Memory B cell (primary cell): ENCODE data around the gene ABCC9.
"Not testable (repeated sequence)": the region's sequence is repeated elsewhere in the genome, so short reads cannot be mapped to it uniquely, and the experiment has no call there.

Source experiments
- ATAC-seq: fragments of 150-1000 bp; cut with Tn5 transposase; 2 replicates; pipeline ENCODE4 v1.10.0; 2021; ENCODE audit warnings: low read depth, mild to moderate bottlenecking, moderate library complexity
- DNase-seq, 2 donors: peaks; one replicate each; pipeline ENCODE4 v3.0.0; 2022; ENCODE audit warnings: low spot score in 2 of 2
- H3K27ac Mint-ChIP-seq: one replicate; pipeline ENCODE4 v1.8.0; 2022; ENCODE audit warnings: mild to moderate bottlenecking, moderate library complexity, mixed read lengths
- H3K27me3 Mint-ChIP-seq: one replicate; pipeline ENCODE4 v1.8.0; 2022; ENCODE audit warnings: mixed read lengths
- H3K36me3 Mint-ChIP-seq: one replicate; pipeline ENCODE4 v1.8.0; 2022; ENCODE audit warnings: mild to moderate bottlenecking, mixed read lengths
- H3K4me1 Mint-ChIP-seq: one replicate; pipeline ENCODE4 v1.8.0; 2022; ENCODE audit warnings: mixed read lengths
- H3K4me3 Mint-ChIP-seq: one replicate; pipeline ENCODE4 v1.8.0; 2022; ENCODE audit warnings: mild to moderate bottlenecking, moderate library complexity, mixed read lengths
- H3K9me3 Mint-ChIP-seq: one replicate; pipeline ENCODE4 v1.8.0; 2022; ENCODE audit warnings: mixed read lengths

Gene ABCC9

DNA sequence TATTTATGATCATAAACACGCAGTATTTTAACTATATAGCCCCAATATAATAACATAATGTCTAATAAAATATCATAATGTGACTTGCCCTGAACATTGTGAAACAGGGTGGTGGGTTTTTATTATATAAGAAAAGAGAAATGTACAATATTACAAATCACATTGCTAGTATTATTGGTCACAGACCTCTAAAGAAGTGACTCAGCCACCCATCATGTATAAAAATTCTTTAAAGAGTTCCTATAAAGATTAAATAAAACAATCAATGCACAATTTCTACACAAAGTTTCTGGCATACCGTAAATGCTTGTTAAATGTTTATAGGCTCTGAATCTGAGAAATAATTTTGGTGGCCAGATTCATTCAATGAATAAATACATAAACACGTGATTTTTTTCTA is 28.9 kb downstream of the ABCC9 start:
- ATAC-seq, result no peak

DNA sequence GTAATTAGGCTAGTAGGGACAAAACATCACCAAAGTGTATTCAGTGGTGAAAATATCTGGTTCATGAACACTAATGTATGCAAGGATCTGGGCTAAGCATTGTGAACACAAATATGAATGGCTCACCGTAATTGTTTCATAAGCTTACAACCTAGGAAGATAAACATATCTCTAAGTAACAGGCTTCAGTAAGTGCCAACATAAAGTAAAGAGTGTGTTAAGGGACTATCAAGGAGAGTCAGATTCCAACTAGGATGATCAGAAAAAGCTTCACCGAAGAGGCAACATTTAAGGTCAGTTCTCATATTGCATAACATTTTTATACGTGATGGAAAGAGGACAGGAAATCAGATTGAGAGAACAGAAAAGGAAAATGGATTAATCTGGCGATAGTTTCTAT is 29.4 kb downstream of the ABCC9 start:
- no peak for ATAC-seq
- Mint-ChIP-seq H3K4me1 (no peaks in the 10 kb centered on the region), H3K27me3 (no peaks in the 10 kb centered on the region), H3K9me3 (no peaks in the 10 kb centered on the region), H3K36me3 (no peaks in the 10 kb centered on the region), H3K27ac (no peak overlapping the region), H3K4me3 (no peak overlapping the region)
- DNase-seq, result no peak

More for the DNA sequence above, 28.9 kb downstream of the ABCC9 start:
- Mint-ChIP-seq H3K27me3 (no peaks in the 10 kb centered on the region), H3K27ac (no peak overlapping the region), H3K4me1 (no peaks in the 10 kb centered on the region), H3K36me3 (no peaks in the 10 kb centered on the region), H3K9me3 (no peaks in the 10 kb centered on the region), H3K4me3 (no peak overlapping the region)
- no peak for DNase-seq

DNA sequence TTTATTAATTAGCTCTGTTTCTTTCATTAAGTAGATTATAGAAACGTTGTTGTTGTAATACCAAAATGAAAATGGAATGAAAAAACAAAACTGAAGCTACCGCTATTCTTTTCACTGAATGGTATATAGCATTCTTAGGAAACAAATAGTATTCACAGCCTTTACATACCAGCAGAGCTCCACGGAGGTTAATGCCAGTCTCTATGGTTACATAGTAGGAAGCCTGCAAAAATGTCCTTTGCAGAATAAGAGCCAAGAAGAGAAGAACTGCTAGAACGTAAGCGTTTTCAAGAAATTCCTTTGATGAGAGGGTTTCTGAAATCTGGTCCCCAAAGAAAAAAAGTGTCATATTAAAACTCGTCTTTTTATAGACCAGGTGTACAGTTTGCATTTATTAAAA is 30.6 kb downstream of the ABCC9 start:
- no peak for DNase-seq
- H3K36me3 Mint-ChIP-seq, result no peaks in the 10 kb centered on the region
- no peak overlapping the region for H3K27ac Mint-ChIP-seq
- no peaks in the 10 kb centered on the region for H3K9me3 Mint-ChIP-seq
- no peaks in the 10 kb centered on the region for H3K27me3 Mint-ChIP-seq
- no peak overlapping the region for H3K4me3 Mint-ChIP-seq
- ATAC-seq, result no peak
- no peaks in the 10 kb centered on the region for H3K4me1 Mint-ChIP-seq

DNA sequence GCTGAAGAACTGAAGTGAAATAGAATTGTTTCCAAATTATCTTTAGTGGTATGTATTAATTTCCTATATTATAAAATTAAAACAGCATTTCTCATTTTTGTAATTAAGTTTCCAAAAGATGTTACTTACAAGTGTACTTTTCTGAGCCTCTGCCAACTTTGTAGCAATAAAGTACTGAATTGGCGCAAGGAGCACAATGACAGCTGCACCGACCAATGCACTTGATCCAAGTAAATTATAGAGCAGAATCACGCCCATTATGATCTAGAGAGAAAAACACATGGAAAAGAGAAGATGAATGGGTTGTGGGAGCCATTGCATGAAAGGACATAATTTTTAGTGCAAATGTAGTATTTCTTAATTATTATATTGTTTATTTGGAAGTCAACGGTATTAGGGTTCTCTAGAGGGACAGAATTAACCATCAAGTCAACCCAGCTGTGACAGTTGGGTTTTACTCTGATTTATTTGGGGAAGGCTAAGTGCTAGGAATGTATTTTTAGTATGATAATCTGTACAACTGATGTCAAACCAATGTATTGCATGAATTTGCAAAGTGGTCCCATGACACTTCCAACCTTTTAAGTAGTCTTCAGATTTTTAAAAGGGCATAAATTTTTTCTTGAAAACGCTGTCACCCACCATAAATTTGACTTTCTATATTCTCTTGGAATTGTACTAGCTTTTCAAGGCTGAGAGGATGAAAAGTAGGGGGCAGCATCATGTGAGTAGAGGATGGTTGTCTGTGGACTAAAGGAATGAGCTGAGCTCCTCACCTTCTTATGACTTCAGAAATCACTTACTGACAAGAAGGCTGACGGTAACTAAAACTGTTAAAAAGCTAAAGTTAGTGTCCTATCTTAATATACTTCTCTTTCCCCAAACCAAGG is 33.0 kb downstream of the ABCC9 start:
- ATAC-seq (no peak), DNase-seq (no peak)
- Mint-ChIP-seq H3K4me1 (no peaks in the 10 kb centered on the region), H3K9me3 (peaks cover 2% of the 10 kb centered on the region), H3K27ac (no peak overlapping the region), H3K27me3 (no peaks in the 10 kb centered on the region), H3K36me3 (no peaks in the 10 kb centered on the region), H3K4me3 (no peak overlapping the region)

DNA sequence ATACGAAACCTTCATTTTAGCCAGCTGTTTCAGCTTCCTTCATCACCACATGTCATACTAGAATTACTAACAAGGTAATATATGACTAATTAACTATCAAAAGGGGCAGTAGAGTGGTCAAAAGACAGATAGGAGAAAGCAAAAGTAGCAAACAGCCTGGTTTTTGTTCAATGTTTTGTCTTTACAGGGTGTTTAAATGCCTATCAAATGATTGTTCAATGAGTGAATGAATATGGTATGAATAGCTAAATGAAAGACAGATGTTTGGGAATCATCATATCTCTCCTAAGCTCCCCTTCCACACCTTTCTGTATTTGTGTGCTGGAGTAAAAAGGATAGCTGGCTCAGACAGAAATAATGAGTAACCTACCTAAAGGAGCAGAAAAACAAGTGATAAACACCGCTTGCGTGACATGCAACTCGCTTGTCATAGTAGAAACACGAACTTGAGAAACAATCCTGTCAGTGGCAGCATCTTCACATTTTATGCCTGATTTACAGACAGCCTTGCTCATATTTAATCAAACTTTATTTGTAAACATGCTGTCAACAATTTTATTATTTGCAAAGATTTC is 34.2 kb downstream of the ABCC9 start:
- ATAC-seq, result no peak
- Mint-ChIP-seq H3K27me3 (no peaks in the 10 kb centered on the region), H3K9me3 (peaks cover 4% of the 10 kb centered on the region), H3K4me1 (no peaks in the 10 kb centered on the region), H3K27ac (no peak overlapping the region), H3K36me3 (no peaks in the 10 kb centered on the region), H3K4me3 (no peak overlapping the region)
- no peak for DNase-seq

DNA sequence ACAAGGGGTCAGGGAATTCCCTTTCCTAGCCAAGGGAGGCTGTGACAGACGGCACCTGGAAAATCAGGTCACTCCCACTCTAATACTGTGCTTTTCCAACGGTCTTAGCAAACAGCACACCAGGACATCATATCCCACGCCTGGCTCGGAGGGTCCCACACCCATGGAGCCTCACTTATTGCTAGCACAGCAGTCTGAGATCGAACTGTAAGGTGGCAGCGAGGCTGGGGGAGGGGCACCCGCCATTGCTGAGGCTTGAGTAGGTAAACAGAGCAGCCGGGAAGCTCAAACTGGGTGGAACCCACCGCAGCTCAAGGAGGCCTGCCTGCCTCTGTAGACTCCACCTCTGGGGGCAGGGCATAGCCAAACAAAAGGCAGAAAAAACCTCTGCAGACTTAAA is 41.7 kb downstream of the ABCC9 start:
- H3K4me1 Mint-ChIP-seq, DNase-seq, H3K4me3 Mint-ChIP-seq, ATAC-seq, H3K27ac Mint-ChIP-seq, H3K36me3 Mint-ChIP-seq, H3K27me3 Mint-ChIP-seq, H3K9me3 Mint-ChIP-seq: not testable (repeated sequence)

DNA sequence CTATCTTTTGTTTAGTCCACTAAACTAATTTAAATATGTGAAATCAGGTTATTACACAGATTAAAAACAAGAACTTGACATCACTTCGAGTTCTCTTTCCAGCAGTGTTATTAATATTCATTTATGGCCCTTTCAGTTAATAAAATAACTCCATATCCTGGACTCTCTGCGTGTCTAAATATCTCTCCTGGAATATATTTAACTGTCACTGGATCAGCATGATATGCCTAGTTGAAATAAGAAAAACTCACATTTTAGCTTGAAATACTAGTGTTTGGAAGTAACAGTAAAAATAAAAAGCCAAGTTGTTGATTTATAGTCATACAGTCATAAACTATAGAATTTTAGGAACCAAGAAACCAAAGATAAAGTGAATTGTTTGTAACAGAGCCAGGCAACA is 45.6 kb downstream of the ABCC9 start:
- no peaks in the 10 kb centered on the region for H3K4me1 Mint-ChIP-seq
- peaks cover 2% of the 10 kb centered on the region for H3K27me3 Mint-ChIP-seq
- no peaks in the 10 kb centered on the region for H3K36me3 Mint-ChIP-seq
- no peak overlapping the region for H3K4me3 Mint-ChIP-seq
- ATAC-seq (no peak), DNase-seq (no peak)
- H3K9me3 Mint-ChIP-seq, result peaks cover 3% of the 10 kb centered on the region
- H3K27ac Mint-ChIP-seq, result no peak overlapping the region

DNA sequence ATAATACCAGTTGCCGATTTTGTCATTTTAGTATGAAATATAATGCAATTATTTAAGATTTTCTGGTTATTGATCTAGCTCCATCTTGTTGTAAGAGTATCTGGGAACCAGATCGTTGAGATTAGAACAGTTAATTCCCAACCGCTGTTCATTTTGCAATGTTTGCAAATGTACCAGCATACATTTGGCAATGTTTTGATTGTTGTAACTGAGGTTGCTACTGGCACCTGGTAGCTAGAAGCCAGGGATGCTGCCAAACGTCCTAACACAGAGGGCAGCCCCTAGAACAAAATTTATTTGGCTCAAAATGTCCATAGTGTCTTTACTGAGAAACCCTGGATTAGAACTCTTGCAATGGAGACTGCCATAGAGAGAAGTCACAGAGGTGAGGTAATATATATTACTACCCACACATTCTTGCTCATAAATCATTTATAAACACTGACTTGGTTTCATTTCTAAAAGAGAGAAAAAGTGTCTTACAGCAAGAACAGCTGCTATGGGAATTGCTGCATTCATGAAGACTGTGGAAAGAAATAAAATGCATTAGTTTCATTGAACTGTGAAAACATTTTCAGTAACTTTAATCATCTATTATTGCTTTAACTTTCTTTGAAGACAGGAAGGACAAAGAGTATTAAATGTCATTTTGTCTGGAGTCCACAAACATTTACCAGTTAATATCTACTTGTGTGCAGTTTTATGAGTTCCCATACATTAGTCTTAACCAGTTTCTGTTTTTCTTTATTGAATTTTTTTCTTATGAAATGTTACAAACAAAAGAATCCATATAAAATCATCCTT is 46.2 kb downstream of the ABCC9 start:
- no peak overlapping the region for H3K4me3 Mint-ChIP-seq
- H3K27ac Mint-ChIP-seq, result no peak overlapping the region
- H3K9me3 Mint-ChIP-seq, result peaks cover 5% of the 10 kb centered on the region
- H3K4me1 Mint-ChIP-seq, result no peaks in the 10 kb centered on the region
- DNase-seq (no peak), ATAC-seq (no peak)
- H3K27me3 Mint-ChIP-seq, result peaks cover 2% of the 10 kb centered on the region
- H3K36me3 Mint-ChIP-seq, result no peaks in the 10 kb centered on the region

DNA sequence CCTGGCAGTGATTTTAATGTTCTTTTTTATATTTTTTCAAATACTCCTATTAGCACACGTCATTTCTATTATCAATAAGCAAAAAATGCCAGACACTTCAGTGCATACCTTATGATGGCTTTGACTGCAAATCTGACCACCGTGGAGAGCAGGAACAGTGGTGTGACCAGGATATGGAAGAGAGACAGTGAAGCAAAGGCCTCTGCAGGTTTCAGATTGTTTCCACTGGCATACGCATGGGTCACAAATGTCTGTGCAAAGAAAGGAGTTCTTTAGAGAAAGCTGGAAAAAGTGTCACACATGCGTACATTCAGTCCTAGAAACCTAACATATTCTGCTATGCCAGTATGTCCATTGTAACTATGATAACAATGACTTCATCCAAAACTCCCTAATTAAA is 47.3 kb downstream of the ABCC9 start:
- H3K27ac Mint-ChIP-seq, result no peak overlapping the region
- H3K4me3 Mint-ChIP-seq, result no peak overlapping the region
- H3K36me3 Mint-ChIP-seq, result no peaks in the 10 kb centered on the region
- no peak for DNase-seq
- peaks cover 7% of the 10 kb centered on the region for H3K9me3 Mint-ChIP-seq
- no peaks in the 10 kb centered on the region for H3K4me1 Mint-ChIP-seq
- no peak for ATAC-seq
- H3K27me3 Mint-ChIP-seq, result peaks cover 2% of the 10 kb centered on the region

DNA sequence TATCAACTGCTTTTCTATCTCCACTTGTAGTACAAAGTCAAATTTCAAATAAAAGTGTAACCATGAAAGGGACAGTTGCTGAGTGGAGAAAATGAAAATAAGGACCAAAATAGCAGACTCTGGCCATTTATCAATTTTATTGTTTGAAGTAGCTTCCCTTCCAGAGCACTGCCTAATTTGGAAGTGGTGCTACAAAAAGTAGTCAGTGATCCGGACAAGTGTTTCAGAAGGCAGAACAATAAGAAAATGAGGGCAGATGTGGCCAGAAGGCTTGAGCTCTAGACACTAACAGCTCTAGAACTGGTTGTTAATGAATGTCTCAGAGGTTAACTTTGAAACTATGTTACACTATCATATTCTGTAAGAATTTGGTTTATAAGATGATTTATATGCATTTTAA is 48.9 kb downstream of the ABCC9 start:
- ATAC-seq, result no peak
- peaks cover 6% of the 10 kb centered on the region for H3K9me3 Mint-ChIP-seq
- no peak overlapping the region for H3K27ac Mint-ChIP-seq
- H3K36me3 Mint-ChIP-seq, result no peaks in the 10 kb centered on the region
- H3K27me3 Mint-ChIP-seq, result no peaks in the 10 kb centered on the region
- H3K4me1 Mint-ChIP-seq, result no peaks in the 10 kb centered on the region
- DNase-seq, result no peak
- no peak overlapping the region for H3K4me3 Mint-ChIP-seq

DNA sequence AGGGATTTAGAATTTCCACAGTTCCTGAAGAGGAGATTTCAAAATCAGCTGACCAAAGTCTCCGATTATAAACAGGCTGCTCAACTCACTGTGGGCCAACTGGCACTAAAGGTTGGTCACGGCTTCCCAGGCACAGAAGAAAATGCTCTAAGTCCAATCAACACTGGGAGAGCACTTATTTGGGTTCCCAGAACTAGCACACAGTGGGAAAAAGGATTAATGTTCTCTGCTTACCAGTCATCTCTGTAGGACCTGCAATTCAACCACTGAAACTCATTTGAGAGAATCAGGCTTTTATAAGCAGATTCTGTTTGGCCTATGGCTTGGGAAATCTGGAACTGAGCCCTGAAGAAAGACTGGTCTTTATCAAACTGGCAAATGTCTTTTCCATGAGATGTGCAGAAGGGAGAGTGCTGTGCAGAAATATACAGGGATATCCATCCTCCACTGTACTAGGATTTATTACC is 49.4 kb downstream of the ABCC9 start:
- no peak overlapping the region for H3K27ac Mint-ChIP-seq
- no peak for DNase-seq
- ATAC-seq, result no peak
- no peaks in the 10 kb centered on the region for H3K4me1 Mint-ChIP-seq
- H3K36me3 Mint-ChIP-seq, result no peaks in the 10 kb centered on the region
- H3K4me3 Mint-ChIP-seq, result no peak overlapping the region
- H3K27me3 Mint-ChIP-seq, result no peaks in the 10 kb centered on the region
- H3K9me3 Mint-ChIP-seq, result peaks cover 6% of the 10 kb centered on the region

DNA sequence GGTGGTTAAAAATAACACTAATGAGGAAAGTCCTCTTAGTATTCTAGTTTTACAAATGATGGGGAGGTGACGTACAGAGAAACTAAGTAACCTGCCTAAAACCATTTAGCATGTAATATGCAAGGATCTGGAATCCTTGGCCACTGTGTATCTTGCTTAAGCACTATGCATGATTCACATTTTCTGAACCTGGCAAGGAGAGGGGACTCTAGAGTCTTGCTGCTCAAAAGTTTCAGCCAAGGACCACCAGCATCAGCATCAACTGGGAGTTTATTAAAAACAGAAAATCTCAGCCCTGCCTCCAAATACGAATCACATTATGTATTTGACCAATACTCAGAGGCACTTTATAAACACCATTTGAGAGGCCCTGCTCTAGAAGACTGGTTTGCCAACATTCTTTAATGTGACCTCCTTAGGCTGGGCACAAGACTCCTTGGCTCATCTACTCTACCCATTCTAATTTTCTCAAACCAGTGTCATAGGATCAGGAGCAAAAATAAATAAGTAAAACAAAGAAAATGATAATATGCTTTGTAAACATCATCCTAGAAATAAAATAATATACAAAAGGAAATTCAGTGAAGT is 52.9 kb downstream of the ABCC9 start:
- Mint-ChIP-seq H3K27ac (no peak overlapping the region), H3K9me3 (peaks cover 5% of the 10 kb centered on the region), H3K4me1 (no peaks in the 10 kb centered on the region), H3K27me3 (no peaks in the 10 kb centered on the region), H3K4me3 (no peak overlapping the region), H3K36me3 (no peaks in the 10 kb centered on the region)
- ATAC-seq (no peak), DNase-seq (no peak)

DNA sequence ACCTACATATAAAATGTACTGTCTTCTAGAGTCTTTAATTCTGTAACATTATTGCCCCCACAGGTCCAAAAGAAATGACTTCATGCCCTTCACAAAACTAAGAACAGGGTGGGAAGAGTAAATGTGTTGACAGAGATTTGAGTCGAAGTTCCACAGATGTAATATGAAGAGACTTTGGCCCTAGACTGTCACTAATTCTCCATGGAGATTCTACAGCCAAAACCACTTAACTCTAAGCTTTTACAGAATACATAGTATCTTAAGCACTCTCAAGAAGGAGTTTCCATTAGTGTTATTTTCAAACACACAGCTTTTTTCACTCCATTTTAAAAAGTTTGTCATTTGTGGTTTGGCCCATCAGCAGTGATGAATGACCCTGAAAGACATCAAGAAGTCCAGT is 56.3 kb downstream of the ABCC9 start:
- Mint-ChIP-seq H3K36me3 (no peaks in the 10 kb centered on the region), H3K4me1 (no peaks in the 10 kb centered on the region), H3K27me3 (no peaks in the 10 kb centered on the region), H3K4me3 (no peak overlapping the region), H3K9me3 (peaks cover 3% of the 10 kb centered on the region), H3K27ac (no peak overlapping the region)
- ATAC-seq, result no peak
- DNase-seq, result no peak

DNA sequence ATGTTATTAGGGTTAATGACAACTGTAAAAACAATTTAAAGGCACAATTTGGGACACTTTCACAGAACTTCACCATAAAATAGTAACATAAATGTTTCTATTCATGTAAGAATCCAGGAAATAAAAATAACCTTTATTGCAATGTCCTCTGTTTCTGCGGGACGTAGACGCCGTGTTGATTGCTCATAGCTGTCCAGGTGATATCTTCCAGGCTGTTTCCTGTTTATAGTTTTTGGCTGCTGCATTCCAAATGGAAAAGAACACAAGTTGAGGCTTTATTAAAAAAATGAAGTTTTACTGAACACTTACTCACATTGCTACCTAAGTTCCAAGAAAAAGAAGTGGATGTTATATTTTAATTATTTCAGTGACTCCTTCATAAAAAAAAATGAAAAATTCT is 58.6 kb downstream of the ABCC9 start:
- no peaks in the 10 kb centered on the region for H3K4me1 Mint-ChIP-seq
- H3K27me3 Mint-ChIP-seq, result no peaks in the 10 kb centered on the region
- H3K9me3 Mint-ChIP-seq, result peaks cover 1% of the 10 kb centered on the region
- H3K4me3 Mint-ChIP-seq, result no peak overlapping the region
- H3K36me3 Mint-ChIP-seq, result no peaks in the 10 kb centered on the region
- ATAC-seq (no peak), DNase-seq (no peak)
- no peak overlapping the region for H3K27ac Mint-ChIP-seq
